HG03442 (cell line): ENCODE measurements around the gene TADA2B.

ENCODE experiments used
- ATAC-seq: cut with Tn5 transposase; IDR thresholded peaks from one replicate; pipeline ENCODE4 v1.9.1; 2021; ENCODE audit warnings: mild to moderate bottlenecking, moderate library complexity; ENCODE audit not compliant: unreplicated experiment

The TADA2B gene

DNA sequence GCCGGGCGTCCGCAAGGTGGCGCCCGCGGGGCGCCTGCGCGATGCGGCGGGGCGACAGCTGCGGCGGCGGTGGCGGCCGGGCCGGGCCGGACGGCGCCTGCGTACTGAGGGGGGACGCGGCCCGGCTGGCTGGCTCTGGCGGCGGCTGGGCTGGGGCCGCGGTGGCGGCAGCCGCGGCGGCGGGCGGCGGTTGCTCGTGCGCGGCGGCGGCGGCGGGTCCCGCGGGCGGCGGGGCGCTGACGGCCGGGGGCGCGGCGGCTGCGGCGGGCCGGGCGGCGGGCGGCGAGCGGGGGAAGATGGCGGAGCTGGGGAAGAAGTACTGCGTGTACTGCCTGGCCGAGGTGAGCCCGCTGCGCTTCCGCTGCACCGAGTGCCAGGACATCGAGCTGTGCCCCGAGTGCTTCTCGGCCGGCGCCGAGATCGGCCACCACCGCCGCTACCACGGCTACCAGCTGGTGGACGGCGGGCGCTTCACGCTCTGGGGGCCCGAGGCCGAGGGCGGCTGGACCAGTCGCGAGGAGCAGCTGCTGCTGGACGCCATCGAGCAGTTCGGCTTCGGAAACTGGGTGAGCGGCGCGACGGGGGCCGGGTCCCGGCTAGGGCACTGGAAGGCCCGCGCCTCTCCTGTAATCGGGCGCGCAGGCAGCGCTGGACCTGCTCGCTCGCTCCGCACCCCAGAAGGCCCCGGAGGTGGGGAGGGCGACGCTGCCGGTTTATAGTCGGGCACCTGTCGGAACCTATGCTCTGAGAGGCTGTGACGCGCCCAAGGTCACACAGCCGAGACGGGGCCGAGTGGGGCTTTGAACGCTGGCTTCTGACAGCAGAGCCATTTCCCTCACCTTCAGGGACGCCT is at the start of gene TADA2B:
TSS of gene TADA2B (plus strand) at position 89 of the 853 bp plus-strand sequence. CDS start at position 297, 208 bp downstream.
- peak; percentile 11 for ATAC-seq

DNA sequence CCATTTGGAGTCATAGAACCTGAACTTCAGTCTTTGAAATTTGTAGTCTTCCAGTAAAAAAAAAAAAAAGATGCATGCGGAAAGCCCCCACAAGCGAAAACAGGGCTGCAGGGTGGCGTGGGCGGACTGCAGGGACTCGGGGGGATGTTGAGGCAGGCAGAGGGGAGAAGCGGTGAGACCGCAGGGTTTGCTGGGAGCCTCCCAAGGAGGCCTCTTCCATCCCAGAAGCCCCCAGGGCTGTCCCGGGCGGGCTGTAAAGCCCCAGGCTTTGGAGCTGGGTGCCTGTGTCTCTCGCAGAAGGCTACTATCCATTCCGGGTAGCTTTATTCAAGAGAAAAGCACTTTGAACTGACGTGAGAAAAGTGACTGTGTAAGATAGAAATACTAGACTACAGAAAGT is 46.7 kb upstream of the TADA2B start:
- ATAC-seq = no peak

- no peak for ATAC-seq
Measured at GRCh38 chr4:6999172-7000086, 43.7 kb upstream of the TADA2B start.

- ATAC-seq = no peak
Measured at GRCh38 chr4:7000421-7001176, 42.6 kb upstream of the TADA2B start.

- no peak for ATAC-seq
Measured at GRCh38 chr4:7001271-7001670, 41.9 kb upstream of the TADA2B start.

DNA sequence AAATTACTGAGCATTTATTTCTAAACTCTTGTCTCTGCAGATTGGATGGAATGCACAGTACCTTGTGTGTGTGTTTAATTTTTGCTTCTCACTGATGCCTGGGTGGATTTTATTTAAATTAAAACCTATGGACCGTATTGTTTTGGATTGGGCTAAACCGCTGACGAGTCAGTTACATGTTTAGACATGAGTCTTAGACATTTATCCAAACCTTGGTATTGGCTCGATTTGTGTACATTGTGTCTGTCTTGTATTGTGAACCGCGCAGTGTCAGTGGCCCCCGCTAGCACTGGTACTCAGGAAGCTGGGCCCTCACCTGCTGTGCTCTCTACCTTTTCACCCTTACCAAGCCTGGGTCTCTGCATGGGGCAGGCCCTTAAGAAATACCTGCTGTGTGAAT is 40.8 kb upstream of the TADA2B start:
- no peak for ATAC-seq

DNA sequence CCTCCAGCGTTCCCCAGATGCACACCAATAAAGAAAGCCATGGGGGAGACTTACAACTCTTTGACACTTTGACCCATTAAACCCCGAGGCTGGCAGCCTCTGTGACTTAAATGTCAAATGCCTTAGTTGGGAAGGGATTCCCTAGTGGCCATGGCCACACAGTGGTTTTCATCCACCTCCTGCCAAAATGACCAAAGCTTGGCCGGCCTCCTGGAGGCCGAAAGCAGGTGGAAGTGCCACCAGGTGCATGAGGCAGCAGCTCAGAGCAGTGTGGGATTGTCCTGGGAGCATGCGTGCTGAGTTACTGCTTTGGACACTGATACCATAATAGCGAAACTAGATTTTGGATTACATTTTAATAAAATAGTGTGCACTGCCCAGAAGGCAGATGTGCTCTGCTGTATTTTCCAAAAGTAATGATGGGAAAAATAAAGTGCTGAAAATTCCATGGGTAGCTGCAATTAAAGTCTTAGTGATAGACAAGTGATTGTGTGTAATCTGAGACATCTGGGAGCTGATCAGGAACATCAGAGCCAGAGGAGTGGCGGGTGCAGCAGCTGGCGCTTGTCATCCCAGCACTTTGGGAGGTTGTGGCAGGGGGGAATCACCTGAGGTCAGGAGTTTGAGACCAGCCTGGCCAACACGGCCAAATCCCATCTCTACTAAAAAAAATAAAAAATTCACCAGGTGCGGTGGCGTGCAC is 39.8 kb upstream of the TADA2B start:
- no peak for ATAC-seq

DNA sequence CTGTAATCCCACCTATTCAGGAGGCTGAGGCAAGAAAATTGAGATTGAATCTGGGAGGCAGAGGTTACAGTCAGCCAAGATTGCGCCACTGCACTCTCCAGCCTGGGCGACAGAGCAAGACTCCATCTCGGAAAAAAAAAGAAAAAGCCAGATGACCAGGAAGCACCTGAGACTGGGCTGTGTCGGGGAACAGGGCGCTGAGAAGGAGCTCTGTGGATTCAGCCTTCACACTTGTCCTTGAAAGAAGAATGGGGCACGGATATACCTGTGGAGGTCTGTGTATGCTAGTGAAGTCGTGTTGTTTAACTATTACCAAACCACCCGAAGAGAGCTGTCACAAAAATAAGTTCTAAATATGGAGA is 39.3 kb upstream of the TADA2B start:
- ATAC-seq = no peak

DNA sequence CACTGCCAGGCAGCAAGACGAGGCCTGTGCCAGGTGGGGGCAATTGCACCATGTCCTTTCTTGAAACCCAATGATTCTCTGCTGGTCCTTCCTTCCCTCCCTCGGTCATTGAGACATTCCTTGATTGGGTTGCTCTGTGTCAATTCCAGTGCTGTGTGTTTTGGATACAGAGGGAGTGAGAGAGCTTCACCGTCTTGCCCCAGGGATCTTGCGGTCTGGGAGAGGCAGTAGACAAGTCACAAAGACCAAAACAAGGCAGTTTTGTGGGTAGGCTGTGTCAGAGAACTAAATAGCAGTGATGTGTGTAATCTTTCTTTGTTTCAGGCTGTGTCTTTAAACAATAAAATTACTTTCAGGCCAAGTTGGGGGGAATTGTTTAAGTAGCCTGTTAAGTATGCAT is 38.8 kb upstream of the TADA2B start:
- no peak for ATAC-seq

GRCh38 chr4:7005571-7005970 is 37.6 kb upstream of the TADA2B start:
- ATAC-seq = no peak

DNA sequence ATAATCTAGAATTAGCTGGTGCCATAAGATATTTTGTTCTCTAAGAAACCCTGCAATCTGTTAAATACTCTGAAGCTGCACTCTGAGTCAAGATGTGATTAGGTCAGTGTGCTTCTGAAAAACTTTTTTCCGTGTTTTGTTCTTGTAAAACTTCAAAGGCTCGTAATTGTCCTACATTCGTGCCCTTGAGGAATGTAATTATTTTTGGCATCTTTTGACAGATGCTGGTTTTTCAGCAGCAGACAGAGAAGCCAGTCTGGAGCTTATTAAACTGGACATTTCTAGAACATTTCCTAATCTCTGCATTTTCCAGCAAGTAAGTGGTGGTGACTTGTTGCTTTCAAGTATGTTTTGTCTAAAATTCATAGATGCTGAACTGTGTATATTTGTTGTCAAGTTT is 36.8 kb upstream of the TADA2B start:
- no peak for ATAC-seq

DNA sequence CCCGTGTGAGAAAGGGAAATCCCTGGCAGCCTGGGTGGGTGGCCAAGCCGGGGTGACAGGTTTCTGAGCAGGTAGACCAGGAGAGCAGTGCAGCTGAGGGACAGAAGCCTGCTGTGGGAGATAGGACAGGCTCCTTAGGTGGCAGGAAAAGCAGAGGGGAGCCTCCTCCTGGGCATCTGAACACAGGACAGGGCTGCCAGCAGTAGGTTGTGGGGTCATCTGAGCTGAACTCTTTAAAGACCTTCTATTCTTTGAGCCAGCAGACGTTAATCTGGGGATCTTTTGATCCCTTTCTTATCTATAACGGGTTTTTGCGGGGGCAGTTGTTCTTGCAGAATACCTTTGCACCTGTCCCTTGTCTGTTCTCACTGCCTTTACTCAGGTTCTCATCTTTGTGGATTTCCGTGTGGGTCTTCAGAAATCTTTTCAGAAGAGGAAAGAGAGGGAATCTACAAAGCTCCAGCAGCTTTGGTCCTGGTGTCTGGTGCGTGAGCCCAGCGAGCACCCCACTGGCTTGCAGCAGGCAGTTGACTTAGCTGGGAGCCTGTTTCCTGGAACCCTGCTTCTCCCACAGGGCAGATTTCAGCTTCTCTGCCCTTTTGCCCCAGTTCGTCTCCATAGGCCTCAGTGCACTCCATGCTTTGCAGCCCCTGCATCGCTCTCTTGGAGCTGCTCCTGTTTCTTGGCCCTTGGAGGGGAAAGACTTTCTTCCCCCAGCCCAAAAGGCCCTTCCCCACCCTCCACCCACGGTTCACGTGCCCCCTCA is 35.8 kb upstream of the TADA2B start:
- ATAC-seq = no peak

- no peak for ATAC-seq
Measured at GRCh38 chr4:7007944-7008343, 35.2 kb upstream of the TADA2B start.

GRCh38 chr4:7009564-7009963 is 33.6 kb upstream of the TADA2B start:
- no peak for ATAC-seq

- no peak for ATAC-seq
Measured at GRCh38 chr4:7013175-7013574, 30.0 kb upstream of the TADA2B start.

DNA sequence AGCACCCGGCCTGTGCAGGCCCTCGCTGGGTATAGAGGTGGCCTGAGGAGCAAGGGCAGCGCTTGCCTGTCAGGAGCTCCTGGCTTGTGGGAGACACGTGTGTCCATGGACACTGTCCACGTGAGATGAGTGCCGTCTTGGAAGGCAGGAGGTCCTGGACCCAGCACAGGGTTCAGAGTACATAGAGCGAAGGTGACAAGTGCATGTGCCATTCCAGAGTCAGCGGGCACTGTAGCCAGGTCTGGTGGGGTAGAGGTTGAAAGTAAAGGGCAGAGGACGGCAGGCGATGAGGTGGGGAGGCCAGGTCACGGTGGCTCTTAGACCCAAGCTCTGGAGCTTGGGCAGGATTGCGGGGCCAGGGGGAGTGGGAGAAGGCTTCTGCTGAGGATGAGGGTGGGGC is 28.4 kb upstream of the TADA2B start:
- ATAC-seq = no peak

- ATAC-seq = no peak
Measured at GRCh38 chr4:7015383-7016035, 27.7 kb upstream of the TADA2B start.

- ATAC-seq = no peak
Measured at GRCh38 chr4:7016086-7016485, 27.1 kb upstream of the TADA2B start.

GRCh38 chr4:7016512-7016911 is 26.7 kb upstream of the TADA2B start:
- no peak for ATAC-seq
